ENCODE results near the gene GRIK1.
A peak's percentile ranks its signal among the peaks of the same experiment; 100 is the strongest.

GRIK1 gene

DNA sequence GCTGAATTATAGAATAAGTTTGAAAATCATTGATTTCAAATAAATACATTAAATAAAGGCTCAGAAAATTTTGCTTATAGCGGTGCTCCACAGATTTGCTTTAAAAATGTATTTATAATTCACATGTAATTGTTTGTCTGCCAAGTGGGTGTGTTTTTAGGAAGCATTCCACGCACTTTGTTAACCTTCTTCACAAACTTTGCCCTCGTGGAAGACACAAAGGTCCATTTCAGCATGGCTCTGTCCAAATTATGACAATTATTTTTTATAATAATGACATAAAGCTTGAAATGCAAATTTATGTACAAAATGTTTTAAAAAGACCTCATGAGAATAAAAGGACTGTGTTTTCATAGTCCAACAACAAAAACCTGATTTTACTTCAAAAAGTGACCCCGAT is 146.1 kb downstream of the GRIK1 start:
- Mint-ChIP-seq H3K27me3 (ENCODE audit: low read depth) (no peaks in the 10 kb centered on the region), H3K4me1 (no peaks in the 10 kb centered on the region), H3K9me3 (no peaks in the 10 kb centered on the region)

DNA sequence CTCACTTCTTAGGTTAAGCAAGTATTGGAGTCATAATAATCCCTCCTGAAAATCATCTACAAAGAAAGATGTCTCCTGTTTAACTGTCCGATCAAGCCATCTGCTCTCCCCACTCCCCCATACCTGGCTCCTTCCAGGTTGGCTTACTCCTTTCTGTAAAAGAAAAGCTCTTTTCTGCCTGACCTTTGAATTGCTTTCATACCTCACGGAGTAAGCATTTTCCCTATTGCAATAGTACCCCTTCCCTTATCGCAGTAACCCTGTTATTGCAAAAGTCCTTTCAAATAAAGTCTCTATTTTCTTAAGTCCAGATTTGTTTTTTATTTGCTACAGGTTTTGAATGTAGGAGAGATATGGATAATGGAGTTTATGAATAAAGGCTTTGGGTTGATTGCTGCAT is 150.4 kb downstream of the GRIK1 start:
- Mint-ChIP-seq H3K9me3 (no peaks in the 10 kb centered on the region), H3K27ac (peak overlapping the region in 1 of 3 experiments; percentile 4), H3K36me3 (ENCODE audit: low read depth) (no peaks in the 10 kb centered on the region), H3K27me3 (ENCODE audit: low read depth) (peaks cover 4% of the 10 kb centered on the region), H3K4me3 (no peak overlapping the region), H3K4me1 (no peaks in the 10 kb centered on the region)
- TF ChIP-seq, protein P1, sequence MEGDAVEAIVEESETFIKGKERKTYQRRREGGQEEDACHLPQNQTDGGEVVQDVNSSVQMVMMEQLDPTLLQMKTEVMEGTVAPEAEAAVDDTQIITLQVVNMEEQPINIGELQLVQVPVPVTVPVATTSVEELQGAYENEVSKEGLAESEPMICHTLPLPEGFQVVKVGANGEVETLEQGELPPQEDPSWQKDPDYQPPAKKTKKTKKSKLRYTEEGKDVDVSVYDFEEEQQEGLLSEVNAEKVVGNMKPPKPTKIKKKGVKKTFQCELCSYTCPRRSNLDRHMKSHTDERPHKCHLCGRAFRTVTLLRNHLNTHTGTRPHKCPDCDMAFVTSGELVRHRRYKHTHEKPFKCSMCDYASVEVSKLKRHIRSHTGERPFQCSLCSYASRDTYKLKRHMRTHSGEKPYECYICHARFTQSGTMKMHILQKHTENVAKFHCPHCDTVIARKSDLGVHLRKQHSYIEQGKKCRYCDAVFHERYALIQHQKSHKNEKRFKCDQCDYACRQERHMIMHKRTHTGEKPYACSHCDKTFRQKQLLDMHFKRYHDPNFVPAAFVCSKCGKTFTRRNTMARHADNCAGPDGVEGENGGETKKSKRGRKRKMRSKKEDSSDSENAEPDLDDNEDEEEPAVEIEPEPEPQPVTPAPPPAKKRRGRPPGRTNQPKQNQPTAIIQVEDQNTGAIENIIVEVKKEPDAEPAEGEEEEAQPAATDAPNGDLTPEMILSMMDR (IDR thresholded peaks at IDR 0.05; ENCODE audit: unreplicated experiment in 3 of 3), result no peak

More for the DNA sequence above, 146.1 kb downstream of the GRIK1 start:
- Mint-ChIP-seq H3K4me3 (no peak overlapping the region), H3K27ac (no peak overlapping the region), H3K36me3 (ENCODE audit: low read depth) (no peaks in the 10 kb centered on the region)
- TF ChIP-seq, protein P1 (IDR thresholded peaks at IDR 0.05; ENCODE audit: unreplicated experiment in 3 of 3), result no peak

DNA sequence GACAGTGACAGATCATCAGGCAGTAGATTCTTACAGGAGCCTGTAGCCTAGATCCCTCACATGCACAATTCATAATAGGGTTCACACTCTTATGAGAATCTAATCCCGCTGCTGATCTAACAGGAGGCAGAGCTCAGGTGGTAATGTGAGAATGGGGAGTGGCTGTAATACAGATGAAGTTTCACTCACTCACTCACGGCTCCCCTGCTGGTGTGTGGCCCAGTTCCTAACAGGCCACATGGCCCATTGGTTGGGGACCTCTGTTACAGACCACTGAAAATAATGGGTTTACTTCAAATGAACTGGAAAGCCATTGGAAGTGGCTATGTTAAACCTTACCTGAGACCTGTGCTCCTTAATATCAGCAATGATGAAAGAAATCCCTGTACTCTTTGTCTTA is 151.0 kb downstream of the GRIK1 start:
- H3K27ac Mint-ChIP-seq, result no peak overlapping the region
- TF ChIP-seq, protein P1 (IDR thresholded peaks at IDR 0.05; ENCODE audit: unreplicated experiment in 3 of 3), result no peak
- H3K9me3 Mint-ChIP-seq, result no peaks in the 10 kb centered on the region
- H3K4me3 Mint-ChIP-seq, result no peak overlapping the region
- peaks cover 4% of the 10 kb centered on the region for H3K27me3 Mint-ChIP-seq (ENCODE audit: low read depth)
- no peaks in the 10 kb centered on the region for H3K4me1 Mint-ChIP-seq
- no peaks in the 10 kb centered on the region for H3K36me3 Mint-ChIP-seq (ENCODE audit: low read depth)

GRCh38 chr21:29787361-29787909 is 152.4 kb downstream of the GRIK1 start:
- Mint-ChIP-seq H3K4me3 (no peak overlapping the region), H3K9me3 (no peaks in the 10 kb centered on the region), H3K27me3 (ENCODE audit: low read depth) (peaks cover 4% of the 10 kb centered on the region), H3K36me3 (ENCODE audit: low read depth) (no peaks in the 10 kb centered on the region), H3K27ac (no peak overlapping the region), H3K4me1 (no peaks in the 10 kb centered on the region)
- TF ChIP-seq, protein P1 (IDR thresholded peaks at IDR 0.05; ENCODE audit: unreplicated experiment in 3 of 3), result no peak

- Mint-ChIP-seq H3K4me1 (no peaks in the 10 kb centered on the region), H3K27ac (no peak overlapping the region), H3K27me3 (ENCODE audit: low read depth) (peaks cover 4% of the 10 kb centered on the region), H3K4me3 (no peak overlapping the region), H3K9me3 (no peaks in the 10 kb centered on the region), H3K36me3 (ENCODE audit: low read depth) (no peaks in the 10 kb centered on the region)
- TF ChIP-seq, protein P1 (IDR thresholded peaks at IDR 0.05; ENCODE audit: unreplicated experiment in 3 of 3), result no peak
Measured at GRCh38 chr21:29786496-29787360, 153.1 kb downstream of the GRIK1 start.

All from nephron (organoid).